ENCODE data around the gene PTPN12.
"Not testable (repeated sequence)": the region's sequence is repeated elsewhere in the genome, so short reads cannot be mapped to it uniquely, and the experiment has no call there.

The PTPN12 gene

GRCh38 chr7:77537136-77537777, at the start of gene PTPN12:
Gene PTPN12 (plus strand): TSS chr7:77537295. CDS start chr7:77537547, 252 bp downstream.
- DNase-seq (ENCODE audit: low spot score), result peak; percentile 34

DNA sequence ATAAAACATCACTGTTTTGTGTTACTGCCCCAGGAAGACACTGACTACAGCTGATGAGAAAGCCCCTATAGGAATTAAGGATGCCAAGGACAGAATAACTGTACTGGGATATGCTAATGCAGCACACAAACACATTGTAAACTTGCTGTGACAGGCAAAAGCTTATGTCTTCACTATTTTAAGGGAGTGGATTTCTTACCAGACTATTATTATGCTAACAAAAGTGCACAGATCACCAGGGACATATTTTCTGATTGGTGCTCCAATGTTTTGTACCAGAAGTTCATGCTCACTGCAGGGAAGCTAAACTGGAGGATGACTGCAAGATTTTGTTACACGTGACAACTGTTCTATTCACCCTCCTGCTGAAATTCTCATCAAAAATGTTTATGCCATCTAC, 48.1 kb upstream of the PTPN12 start:
- DNase-seq (ENCODE audit: low spot score), result no peak

DNA sequence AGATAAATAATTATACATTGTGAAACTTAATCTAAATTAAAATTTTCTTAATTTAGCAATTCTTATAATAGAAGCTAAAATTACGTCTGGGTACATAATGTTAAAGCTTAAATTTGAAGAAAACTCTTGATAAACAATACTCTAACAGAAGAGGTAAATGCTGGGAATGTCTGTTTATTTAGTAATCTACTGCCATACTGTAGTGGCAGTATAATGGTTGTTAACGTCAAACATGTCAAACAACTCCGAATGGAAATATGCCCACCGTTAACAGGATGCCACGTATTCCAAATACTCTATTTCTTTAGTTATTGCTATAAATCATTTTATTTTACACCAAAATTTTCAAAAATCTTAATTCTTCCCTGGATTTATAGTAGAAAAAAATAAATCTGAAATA, 40.0 kb upstream of the PTPN12 start:
- no peak for DNase-seq (ENCODE audit: low spot score)

DNA sequence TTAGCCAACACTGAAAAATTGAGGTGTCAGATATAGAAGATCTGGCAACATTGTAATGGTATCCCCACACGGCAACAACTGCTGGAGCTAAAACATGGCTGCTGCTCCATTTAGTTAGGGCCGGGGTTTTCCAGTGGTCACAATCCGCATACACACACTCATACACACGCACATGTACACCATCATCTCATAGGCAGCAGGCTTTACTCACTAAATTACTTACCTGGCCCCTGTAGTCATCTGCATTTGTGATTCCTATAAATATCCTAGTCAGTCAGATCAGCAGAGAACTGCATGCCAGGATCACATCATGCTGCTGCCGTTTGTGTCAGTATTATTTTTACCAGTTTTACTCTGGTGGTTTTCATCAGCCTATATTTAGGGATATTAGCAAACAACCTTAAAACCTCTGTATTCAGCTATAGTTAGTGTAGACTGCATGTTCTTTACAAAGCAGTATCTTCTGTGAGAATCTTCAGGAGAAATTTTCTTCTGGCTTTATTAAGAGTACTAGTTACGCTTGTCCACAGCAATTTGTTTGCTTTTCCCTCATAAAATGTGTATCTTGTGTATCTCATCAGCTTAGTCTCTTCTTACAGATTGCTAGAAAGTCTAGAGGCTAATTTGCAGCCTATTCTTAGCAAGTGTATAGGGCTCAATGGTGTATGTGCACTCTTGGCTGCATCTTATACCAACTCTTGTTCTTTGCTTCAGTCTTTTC, 38.3 kb upstream of the PTPN12 start:
- no peak for DNase-seq (ENCODE audit: low spot score)

DNA sequence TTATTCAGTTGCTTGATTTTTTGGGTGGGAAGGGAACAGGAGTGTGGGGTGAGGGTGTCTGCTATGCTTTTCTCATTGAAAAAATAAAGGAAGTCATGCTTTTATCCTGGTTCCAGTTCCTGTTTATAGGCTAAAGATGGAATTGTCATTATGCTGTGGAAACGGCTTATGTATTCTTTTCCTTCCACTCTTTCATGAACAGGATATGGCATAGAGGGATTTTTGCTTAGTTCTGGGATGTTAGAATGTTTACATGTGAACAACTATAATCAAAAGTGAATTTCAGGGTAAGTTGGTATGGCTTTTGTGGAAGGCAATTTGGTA, 35.9 kb upstream of the PTPN12 start:
- no peak for DNase-seq (ENCODE audit: low spot score)

- DNase-seq (ENCODE audit: low spot score), result no peak
Measured at GRCh38 chr7:77504951-77505350, 32.1 kb upstream of the PTPN12 start.

- no peak for DNase-seq (ENCODE audit: low spot score)
Measured at GRCh38 chr7:77506899-77507298, 30.2 kb upstream of the PTPN12 start.

GRCh38 chr7:77513002-77513670, 24.0 kb upstream of the PTPN12 start:
- DNase-seq (ENCODE audit: low spot score), result not testable (repeated sequence)

DNA sequence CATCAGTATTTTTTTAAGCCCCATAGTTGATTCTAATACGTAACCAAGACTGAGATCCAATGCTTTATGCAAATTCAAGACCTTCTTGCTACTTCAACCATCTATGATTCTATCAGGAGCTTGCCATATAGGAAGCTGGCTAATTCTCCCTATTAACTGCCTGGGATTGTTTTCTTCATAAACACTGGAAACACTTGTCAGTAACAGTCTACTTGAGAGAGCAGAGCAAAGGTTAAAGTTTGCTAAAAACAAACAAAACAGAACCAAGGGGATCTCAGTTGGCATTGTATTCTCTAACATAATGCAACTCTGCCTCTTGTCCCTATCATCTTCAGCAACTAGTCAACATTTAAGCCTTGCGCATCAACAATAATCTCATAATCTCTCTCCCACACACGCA, 21.0 kb upstream of the PTPN12 start:
- no peak for DNase-seq (ENCODE audit: low spot score)

- no peak for DNase-seq (ENCODE audit: low spot score)
Measured at GRCh38 chr7:77520261-77520660, 16.8 kb upstream of the PTPN12 start.

- not testable (repeated sequence) for DNase-seq (ENCODE audit: low spot score)
Measured at GRCh38 chr7:77521537-77521936, 15.6 kb upstream of the PTPN12 start.

GRCh38 chr7:77524731-77525130, 12.4 kb upstream of the PTPN12 start:
- DNase-seq (ENCODE audit: low spot score), result no peak

GRCh38 chr7:77525231-77525630, 11.9 kb upstream of the PTPN12 start:
- no peak for DNase-seq (ENCODE audit: low spot score)

DNA sequence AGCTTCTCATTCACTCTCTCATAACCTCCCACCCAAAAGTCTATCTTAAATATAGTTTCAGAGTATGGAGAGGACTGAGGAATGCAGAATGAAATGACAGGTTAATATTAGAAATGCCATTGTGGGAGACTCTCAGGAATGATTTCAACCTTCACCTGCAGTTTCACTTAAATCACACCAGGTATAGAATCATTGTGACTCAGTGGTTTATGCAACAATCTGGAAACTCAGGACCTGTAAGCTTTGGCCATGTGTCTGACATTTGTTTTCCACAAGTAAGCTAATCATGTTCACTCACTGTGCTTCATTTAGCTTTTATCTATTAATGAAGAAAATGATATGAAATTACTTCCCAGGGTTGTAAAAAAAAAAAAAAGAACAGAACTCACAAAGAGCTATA, 8.7 kb upstream of the PTPN12 start:
- DNase-seq (ENCODE audit: low spot score), result no peak

DNA sequence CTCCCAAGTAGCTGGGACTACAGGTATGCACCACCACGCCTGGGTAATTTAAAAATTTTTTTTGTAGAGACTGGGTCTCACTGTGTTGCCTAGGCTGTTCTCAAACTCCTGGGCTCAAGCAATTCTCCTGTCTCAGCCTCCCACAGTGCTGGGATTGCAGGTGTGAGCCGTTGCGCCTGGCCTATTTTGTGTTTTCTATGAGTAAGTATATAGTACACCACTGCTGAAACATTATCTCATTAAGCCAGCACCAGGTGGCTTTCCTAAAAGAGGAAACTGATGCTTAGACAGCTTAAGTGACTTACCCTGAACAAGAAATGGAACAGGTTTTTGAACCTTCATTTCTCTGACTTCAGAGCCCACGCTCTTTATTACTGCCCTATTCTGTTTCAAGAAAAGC, 7.8 kb upstream of the PTPN12 start:
- no peak for DNase-seq (ENCODE audit: low spot score)

GRCh38 chr7:77531038-77531437, 6.1 kb upstream of the PTPN12 start:
- no peak for DNase-seq (ENCODE audit: low spot score)

DNA sequence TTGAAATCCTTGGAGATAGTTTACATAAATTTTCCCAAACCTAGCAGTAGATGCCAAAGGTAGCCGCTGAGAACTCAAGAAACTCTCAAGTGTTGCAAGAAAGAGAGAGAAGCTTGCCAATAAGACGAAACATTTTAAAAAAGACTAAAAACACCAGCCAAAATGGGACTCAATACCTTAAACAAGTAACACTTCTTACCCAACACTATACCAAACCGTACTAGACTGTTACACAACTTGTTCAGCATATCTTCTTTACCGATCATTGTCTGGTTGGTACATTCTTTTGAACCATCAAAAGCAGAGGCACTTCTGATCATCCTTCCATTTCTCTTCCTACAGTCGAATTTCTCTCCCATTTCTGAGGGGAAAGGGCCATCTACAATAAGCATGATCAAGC, 4.8 kb upstream of the PTPN12 start:
- no peak for DNase-seq (ENCODE audit: low spot score)

DNA sequence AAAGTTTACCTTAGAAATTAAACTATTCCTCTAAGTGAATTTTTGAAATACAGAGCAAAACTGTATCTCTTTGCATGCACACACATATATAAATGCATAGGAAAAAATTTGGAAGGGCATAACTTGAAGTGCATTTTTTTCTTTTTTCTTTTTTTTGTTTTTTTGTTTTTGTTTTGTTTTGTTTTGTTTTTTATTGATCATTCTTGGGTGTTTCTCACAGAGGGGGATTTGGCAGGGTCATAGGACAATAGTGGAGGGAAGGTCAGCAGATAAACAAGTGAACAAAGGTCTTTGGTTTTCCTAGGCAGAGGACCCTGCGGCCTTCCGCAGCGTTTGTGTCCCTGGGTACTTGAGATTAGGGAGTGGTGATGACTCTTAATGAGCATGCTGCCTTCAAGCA, 4.4 kb upstream of the PTPN12 start:
- DNase-seq (ENCODE audit: low spot score), result not testable (repeated sequence)

DNA sequence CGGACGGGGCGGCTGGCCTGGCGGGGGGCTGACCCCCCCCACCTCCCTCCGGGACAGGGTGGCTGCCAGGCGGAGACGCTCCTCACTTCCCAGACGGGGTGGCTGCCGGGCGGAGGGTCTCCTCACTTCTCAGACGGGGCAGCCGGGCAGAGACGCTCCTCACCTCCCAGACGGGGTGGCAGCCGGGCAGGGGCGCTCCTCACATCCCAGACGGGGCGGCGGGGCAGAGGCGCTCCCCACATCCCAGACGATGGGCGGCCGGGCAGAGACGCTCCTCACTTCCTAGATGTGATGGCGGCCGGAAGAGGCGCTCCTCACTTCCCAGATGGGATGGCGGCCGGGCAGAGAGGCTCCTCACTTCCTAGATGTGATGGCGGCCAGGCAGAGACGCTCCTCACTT, 3.0 kb upstream of the PTPN12 start:
- DNase-seq (ENCODE audit: low spot score), result not testable (repeated sequence)

DNA sequence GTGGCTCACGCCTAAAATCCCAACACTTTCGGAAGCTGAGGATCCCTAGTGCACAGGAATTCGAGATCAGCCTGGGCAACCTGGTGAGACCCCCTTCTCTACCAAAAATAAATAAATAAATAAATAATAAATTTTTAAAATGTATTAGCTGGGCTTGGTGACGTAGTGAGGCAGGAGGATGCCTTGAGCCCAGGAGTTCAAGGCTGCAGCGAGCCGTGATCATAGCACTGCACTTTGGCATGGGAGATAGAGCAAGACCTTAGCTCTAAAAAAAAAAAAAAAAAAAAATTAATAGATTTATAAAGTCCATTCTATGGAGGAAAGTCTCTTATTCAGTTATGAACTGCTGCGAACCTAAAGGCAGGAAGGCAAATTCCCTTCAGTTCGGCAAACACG, 1.1 kb upstream of the PTPN12 start:
- no peak for DNase-seq (ENCODE audit: low spot score)

GRCh38 chr7:77536413-77537135, 521 bp upstream of the PTPN12 start:
- peak; percentile 97 for DNase-seq (ENCODE audit: low spot score)

DNA sequence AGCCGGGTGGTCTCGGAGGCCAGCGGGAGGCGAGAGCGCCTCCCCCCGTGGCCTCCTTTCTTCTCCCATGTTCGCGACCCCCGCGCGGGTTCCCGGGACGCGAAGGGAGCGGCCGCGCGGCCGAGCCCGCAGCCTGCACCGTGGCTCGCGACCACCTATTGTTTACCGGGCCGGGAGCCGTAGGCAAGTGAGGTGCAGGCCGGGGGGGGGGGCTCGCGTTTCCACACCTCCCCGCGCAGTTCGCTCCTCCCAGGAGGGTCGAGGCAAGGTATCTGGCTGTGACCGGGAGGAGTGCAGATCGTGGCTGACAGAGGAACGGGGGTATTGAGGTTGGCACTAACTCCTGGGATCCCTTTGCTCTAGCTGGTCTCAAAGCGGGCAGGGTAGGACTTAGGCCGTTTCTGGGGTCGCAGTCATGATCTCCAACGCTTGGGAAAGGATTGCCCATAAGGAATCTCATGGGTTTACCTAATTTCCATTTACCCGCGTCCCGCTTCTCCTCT, 734 bp downstream of the PTPN12 start:
- peak; percentile 43 for DNase-seq (ENCODE audit: low spot score)

All from cerebellar cortex (tissue), 1 donor.